ENCODE measurements around the gene CTBP2. TPM values are rescaled to one million over a fixed set of nuclear protein-coding genes. Genes with fewer than 3 reads are reported as not detected.

CTBP2 gene
- total RNA-seq, 1 donor from 2014 or later = 27.1 TPM

- DNase-seq (ENCODE audit: low read depth) = no peak
Observed at GRCh38 chr10:125049216-125049881, 111.0 kb downstream of the CTBP2 start.

GRCh38 chr10:125048094-125048864 is 112.1 kb downstream of the CTBP2 start:
- DNase-seq (ENCODE audit: low read depth) = peak; percentile 88

- no peak for DNase-seq (ENCODE audit: low read depth)
Observed at GRCh38 chr10:125043841-125044658, 116.3 kb downstream of the CTBP2 start.

- no peak for DNase-seq (ENCODE audit: low read depth)
Observed at GRCh38 chr10:125041856-125042506, 118.4 kb downstream of the CTBP2 start.

DNA sequence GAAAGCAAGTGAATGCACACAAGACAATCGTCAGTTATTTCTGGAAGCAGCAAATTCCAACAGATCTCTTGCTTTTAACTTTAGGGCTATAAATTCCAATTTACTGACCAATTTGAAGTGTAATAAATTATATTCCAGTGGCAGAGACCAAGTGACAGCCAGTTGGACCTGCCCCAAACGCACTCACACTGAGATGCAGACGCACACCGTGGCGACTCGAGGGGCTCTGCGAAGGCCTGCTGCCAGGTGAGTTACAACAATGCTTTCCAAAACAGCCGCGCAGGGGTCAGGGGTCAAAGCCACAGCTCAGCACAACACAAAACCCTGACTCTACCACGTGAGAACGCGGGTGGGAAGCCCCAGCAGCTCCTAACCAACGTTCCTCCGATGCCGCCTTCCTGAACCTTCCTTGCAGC is 121.0 kb downstream of the CTBP2 start:
- DNase-seq (ENCODE audit: low read depth) = no peak

GRCh38 chr10:125038637-125039036 is 121.7 kb downstream of the CTBP2 start:
- peak; percentile 65 for DNase-seq (ENCODE audit: low read depth)

GRCh38 chr10:125037145-125037877 is 123.1 kb downstream of the CTBP2 start:
- DNase-seq (ENCODE audit: low read depth) = no peak

DNA sequence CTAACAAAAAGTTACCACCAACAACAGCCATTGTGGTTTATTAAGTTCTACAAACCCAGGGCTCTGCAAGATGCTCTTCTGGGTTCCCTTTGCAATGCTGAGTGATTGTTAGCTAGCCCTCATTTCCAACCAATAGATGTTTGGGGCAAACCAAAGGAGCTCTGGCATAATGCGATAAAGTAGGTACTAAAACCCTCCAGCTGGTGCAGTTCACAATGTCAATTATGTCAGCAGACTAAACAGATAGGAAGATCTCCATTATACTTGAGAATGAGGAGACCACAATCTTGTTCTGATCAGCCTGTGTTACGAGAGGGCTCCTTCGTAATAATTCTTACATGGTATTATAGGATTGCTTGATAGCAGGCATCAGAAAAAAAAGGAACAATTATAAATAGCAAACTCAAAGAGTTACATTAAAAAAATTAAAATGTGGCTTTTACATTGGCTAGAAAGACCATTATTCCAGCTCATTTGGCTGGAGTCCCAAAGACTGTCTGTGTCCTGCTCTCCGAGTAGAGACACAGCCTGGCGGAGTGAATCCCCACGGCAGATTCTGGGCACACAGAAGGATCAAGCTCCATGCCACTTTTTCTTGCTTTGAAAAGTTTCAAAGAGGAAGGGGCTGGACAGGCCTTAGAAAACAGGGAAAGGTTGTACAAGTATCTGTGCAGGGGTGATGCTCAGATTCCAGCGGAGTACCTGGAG is 124.6 kb downstream of the CTBP2 start:
- no peak for DNase-seq (ENCODE audit: low read depth)

DNA sequence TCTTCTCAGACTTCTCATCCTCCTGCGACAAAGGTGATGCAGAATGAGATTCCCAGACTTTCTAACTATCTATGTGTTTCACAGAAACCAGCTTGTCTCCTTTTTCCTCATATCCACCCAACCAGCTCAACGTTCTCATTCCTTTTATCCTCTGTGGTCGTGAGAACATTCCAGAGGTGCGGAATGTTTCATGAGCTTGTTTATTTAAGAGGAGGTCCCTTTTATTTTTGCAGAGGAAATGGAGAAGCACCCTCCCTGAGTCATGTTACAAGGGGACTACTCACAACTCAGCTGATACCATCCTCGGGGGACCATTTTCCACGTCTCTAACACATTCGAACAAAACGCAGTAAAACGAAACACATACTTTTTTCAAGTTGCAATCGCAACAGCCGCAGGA is 125.2 kb downstream of the CTBP2 start:
- peak; percentile 75 for DNase-seq (ENCODE audit: low read depth)

DNA sequence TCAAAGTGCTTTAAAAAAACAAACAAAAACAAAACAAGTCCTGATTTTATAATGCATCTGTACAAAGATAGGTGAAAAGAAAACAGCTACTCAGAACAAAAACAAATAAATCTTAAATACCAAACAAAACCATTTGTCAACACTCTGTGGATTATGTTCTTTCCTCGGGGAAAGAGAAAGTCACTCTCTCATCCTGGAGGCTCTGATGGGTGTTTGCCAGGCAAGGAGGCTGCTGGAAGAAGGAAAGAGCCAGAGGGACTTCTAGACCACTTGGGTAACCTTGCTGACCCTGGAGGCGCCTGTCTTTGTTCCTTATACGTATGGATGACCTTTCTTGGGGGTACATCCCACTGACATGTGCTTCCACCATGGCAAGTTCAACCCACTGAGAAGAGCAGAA is 125.7 kb downstream of the CTBP2 start:
- no peak for DNase-seq (ENCODE audit: low read depth)

DNA sequence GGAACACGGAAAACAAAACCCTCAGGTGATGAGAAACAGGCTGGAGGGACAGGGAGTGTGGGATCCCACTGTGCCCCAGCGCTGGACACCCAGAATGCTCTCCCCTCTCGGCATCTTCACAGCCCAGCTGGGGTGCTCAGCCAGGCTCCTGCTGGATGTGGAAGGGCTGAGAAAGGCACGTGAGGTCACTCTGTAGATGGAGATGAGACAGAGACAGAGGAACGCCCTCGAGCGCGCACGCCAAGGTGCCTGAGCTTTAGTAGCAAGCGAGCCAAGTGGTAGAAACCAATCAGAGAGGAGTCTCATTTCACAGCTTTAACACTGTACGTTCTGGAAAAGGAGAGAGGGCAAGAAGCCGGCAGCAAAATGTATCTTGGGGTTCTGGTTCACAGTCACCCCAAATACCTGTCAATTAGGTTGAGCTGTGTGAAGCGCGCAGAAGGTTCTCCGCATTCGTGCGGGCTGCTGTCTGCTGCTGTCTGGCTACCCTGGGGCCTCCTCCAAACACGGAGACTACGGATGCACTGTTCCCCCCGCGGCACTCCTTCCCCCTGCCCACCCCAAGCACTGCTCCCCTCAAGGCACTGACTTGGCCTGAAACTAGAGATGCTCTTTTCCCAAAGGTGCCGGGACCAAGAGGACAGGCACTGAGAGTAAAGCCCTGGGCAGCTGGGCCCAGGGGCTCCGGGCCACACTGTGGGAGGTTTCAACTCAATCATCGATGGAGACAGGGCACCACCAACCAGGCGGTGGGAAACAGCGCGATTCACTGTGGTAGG is 127.0 kb downstream of the CTBP2 start:
- DNase-seq (ENCODE audit: low read depth) = no peak

GRCh38 chr10:125032474-125033020 is 127.8 kb downstream of the CTBP2 start:
- no peak for DNase-seq (ENCODE audit: low read depth)

DNA sequence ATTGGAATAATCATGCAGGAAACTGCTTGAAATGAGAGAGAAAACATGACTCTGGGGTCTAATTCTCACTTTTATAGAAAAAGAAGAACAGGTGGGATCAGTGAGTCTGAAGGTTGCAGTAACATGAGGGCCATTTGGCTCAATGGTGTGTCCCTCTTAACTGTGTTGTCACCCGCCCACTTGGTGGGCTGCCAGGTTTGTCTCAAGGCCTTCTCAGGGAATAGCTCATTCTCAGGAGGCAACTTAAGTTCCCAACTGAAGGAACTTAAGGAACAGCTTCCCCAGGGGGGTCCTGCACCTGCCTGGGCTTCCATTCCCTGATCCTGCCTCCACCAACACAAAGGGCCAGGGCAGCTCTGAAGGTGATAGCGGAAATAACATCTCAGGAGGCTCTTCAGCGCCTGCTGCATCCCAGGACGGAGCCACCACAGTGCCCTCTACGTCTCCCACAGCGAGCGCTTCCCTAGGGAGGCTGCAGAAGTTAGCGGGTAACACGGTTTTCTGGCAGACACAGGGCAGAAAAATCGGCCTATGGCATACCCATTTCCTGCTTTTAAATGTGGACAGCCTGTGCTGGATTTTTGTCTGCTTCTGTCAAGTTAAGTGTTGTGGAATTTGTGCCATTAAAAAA is 129.7 kb downstream of the CTBP2 start:
- DNase-seq (ENCODE audit: low read depth) = no peak

- DNase-seq (ENCODE audit: low read depth) = no peak
Observed at GRCh38 chr10:125029584-125030242, 130.7 kb downstream of the CTBP2 start.

- no peak for DNase-seq (ENCODE audit: low read depth)
Observed at GRCh38 chr10:125027871-125028869, 132.2 kb downstream of the CTBP2 start.

DNA sequence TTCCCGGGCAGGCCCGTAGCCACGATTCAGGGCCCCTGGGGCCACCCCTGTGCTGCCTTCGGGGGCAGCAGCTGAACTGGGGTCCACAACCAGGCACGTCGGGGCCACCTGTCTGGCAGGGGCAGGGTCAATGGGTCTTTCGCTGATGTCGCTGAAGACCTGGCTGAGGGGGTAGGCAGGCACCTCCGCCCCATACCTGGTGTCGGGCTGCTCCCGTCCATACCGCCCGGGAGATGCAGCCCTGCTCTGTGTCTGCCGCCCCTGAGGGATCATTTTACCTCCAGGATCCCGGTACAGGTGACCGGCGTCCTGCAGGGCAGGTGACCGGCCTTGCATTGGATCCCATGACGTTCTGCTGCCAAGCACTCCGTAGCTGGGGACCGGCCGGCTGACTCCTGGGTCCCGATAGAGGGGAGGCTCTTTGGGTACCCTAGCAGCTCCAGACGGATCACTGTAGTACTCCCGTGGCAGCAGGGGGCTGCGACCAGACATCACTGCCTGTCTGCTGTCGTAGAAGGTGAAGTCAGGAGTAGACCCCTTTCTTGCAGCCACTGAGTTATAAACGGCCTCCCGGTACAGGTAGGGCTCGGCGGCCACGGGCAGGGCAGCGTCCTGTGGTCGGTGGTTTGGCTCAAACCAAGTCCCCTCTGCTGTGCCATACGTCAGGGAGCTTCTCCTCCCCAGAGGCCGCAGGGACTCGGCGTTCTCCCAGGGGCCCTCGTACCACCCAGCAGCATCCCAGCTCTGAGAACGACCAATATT is 133.2 kb downstream of the CTBP2 start:
- DNase-seq (ENCODE audit: low read depth) = no peak
